ENCODE data around the gene METTL23.
A peak's percentile ranks its signal among the peaks of the same experiment; 100 is the strongest.
"Not testable (repeated sequence)": the region's sequence is repeated elsewhere in the genome, so short reads cannot be mapped to it uniquely, and the experiment has no call there.

The METTL23 gene

DNA sequence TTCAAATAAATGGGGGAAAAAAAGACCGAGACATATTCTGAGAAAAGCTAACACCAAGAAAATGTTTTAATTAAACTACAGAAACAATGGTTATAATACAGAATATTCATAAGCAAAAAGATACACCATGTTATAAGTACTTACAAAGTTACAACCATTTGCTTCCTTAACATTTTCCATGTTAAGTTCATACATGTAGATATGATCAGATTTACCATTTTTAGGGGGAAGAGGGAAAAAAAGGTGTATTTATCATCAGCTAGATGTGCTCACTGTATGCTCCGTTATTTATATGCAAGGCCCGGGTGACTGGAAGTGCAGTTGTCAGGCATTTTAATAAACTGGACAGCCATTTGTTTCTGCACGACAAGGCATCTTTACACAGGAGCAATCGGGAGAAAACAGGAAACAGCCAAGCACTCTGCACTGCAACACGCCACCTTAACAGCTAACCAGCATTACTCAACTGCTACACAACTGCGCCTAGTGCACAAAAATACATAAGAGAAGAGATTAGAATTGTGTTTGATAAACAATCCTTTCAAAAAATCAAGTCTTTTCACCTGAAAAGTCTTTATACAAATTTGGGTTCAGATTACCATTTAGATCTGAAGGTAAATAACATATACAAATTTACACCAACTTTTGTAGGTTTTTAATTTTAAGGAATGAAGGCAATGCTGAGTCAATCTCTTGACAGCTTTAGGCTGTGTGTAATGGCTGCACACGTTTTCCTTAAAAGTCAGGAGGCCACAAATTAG lies 7.6 kb downstream of the METTL23 start:
- Histone ChIP-seq H3K27ac (peak overlapping the region; percentile 89), H3K36me3 (ENCODE audit: insufficient read depth, low read length) (peaks cover 54% of the 10 kb centered on the region), H3K9ac (ENCODE audit: insufficient read length) (peak overlapping the region; percentile 98), H3K9me3 (ENCODE audit: low read depth, low read length) (no peaks in the 10 kb centered on the region), H3K4me3 (peak overlapping the region; percentile 91)
- no peak for DNase-seq (ENCODE audit: low read depth, low spot score)
- no peak for TF ChIP-seq EZH2 (IDR thresholded peaks at IDR 0.05)
- TF ChIP-seq POLR2AphosphoS5 (IDR thresholded peaks at IDR 0.05; ENCODE audit: borderline replicate concordance, low read depth, low read length), result no peak
- no peak for TF ChIP-seq FOXP2 (optimal IDR thresholded peaks at IDR 0.05; ENCODE audit: control extremely low read depth, extremely low read length, insufficient read depth)

- Histone ChIP-seq H3K36me3 (ENCODE audit: insufficient read depth, low read length) (peaks cover 54% of the 10 kb centered on the region), H3K9ac (ENCODE audit: insufficient read length) (peak overlapping the region; percentile 98), H3K27ac (peak overlapping the region; percentile 89), H3K9me3 (ENCODE audit: low read depth, low read length) (no peaks in the 10 kb centered on the region), H3K4me3 (peak overlapping the region; percentile 91)
- no peak for TF ChIP-seq POLR2AphosphoS5 (IDR thresholded peaks at IDR 0.05; ENCODE audit: borderline replicate concordance, low read depth, low read length)
- TF ChIP-seq FOXP2 (optimal IDR thresholded peaks at IDR 0.05; ENCODE audit: control extremely low read depth, extremely low read length, insufficient read depth), result no peak
- TF ChIP-seq EZH2 (IDR thresholded peaks at IDR 0.05), result no peak
- no peak for DNase-seq (ENCODE audit: low read depth, low spot score)
These were observed 8.4 kb downstream of the METTL23 start for GRCh38 chr17:76735006-76735405.

GRCh38 chr17:76735586-76736348 lies 9.1 kb downstream of the METTL23 start:
- peak overlapping the region; percentile 91 for H3K4me3 ChIP-seq
- H3K9me3 ChIP-seq (ENCODE audit: low read depth, low read length), result no peaks in the 10 kb centered on the region
- H3K36me3 ChIP-seq (ENCODE audit: insufficient read depth, low read length), result peaks cover 54% of the 10 kb centered on the region
- no peak for DNase-seq (ENCODE audit: low read depth, low spot score)
- peak overlapping the region; percentile 89 for H3K27ac ChIP-seq
- peak overlapping the region; percentile 98 for H3K9ac ChIP-seq (ENCODE audit: insufficient read length)
- TF ChIP-seq POLR2AphosphoS5 (IDR thresholded peaks at IDR 0.05; ENCODE audit: borderline replicate concordance, low read depth, low read length), result peak; percentile 19; the same call in 1 of the 2 replicates
- TF ChIP-seq EZH2 (IDR thresholded peaks at IDR 0.05), result no peak
- no peak for TF ChIP-seq FOXP2 (optimal IDR thresholded peaks at IDR 0.05; ENCODE audit: control extremely low read depth, extremely low read length, insufficient read depth)

DNA sequence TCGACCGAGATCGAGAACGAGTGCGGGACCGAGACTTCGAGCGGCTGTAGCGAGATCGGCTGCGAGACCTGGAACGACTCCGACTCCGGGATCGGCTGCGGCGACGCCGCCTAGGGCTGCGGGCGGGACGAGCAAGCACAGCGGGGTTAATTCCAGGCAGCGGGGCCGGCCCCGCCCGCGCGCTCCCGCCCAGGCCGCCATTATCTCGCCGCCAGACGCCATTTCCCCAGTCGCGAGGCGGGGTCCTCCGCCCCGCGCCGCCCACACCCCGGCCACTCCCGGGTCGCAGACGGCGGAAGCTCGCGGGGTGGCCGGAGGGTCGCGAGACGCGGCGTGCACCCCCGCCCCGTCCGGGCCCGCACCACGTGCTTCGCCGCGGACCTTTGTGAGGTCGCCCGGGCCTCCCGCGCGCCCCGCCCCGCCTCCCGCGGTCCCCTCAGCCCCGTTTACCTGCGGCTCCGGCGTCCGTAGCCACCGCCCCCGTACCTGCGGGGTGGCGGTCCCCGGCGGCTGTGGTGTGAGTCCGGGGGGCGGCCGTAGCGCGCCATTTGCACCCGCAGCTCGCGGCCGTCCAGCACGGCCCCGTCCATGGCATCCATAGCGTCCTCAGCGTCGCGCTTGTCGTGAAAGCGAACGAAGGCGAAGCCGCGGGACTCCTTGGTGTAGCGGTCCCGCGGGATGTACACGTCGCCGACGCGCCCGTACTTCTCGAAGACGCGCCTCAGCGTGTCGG lies 9.9 kb downstream of the METTL23 start:
- H3K9ac ChIP-seq (ENCODE audit: insufficient read length), result peak overlapping the region; percentile 98
- no peak for DNase-seq (ENCODE audit: low read depth, low spot score)
- TF ChIP-seq FOXP2 (optimal IDR thresholded peaks at IDR 0.05; ENCODE audit: control extremely low read depth, extremely low read length, insufficient read depth) (no peak), POLR2AphosphoS5 (IDR thresholded peaks at IDR 0.05; ENCODE audit: borderline replicate concordance, low read depth, low read length) (0 out of 2 replicates have a peak, but pooled peaks have one; percentile 4), EZH2 (IDR thresholded peaks at IDR 0.05) (no peak)
- H3K36me3 ChIP-seq (ENCODE audit: insufficient read depth, low read length), result peaks cover 52% of the 10 kb centered on the region
- no peaks in the 10 kb centered on the region for H3K9me3 ChIP-seq (ENCODE audit: low read depth, low read length)
- peak overlapping the region; percentile 89 for H3K27ac ChIP-seq
- H3K4me3 ChIP-seq, result peak overlapping the region; percentile 91

DNA sequence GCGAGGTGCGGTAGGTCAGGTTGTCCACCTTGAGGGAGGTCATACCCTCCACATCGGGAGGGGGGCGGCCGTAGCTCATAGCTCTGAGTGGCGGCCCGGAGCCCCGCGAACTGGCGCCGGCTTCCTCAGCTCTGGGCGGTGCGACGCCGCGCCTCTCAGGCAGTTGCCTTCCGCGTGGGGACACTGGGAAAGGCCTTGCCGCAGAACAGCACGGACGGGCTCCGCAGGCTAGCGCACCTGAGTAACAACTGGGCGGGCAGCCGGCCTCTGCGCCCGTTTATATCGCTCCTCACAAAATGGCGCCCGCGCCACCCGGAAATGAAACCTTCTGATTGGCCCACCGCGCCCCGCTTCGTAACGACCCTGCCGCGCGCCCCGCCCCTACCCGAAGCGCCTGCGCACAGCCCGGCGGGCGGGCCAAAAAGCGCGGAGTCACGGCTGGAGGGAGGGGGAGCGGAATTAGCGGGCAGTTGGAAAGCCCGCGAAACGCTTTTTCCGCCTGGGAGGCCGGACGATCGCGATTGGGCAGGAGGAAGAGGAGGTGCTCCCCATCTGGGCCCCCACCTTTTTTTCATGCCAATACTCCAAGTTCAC lies 10.5 kb downstream of the METTL23 start, which contains the start of gene SRSF2:
TSS of gene SRSF2 (minus strand) at position 250 of the 594 bp plus-strand sequence. CDS start at position 79, 171 bp downstream.
- H3K9ac ChIP-seq (ENCODE audit: insufficient read length), result peak within 1 kb of the TSS; percentile 98
- no peaks in the 10 kb centered on the region for H3K9me3 ChIP-seq (ENCODE audit: low read depth, low read length)
- TF ChIP-seq FOXP2 (optimal IDR thresholded peaks at IDR 0.05; ENCODE audit: control extremely low read depth, extremely low read length, insufficient read depth) (no peak), POLR2AphosphoS5 (IDR thresholded peaks at IDR 0.05; ENCODE audit: borderline replicate concordance, low read depth, low read length) (peak; percentile 99), EZH2 (IDR thresholded peaks at IDR 0.05) (no peak)
- H3K27ac ChIP-seq, result peak within 1 kb of the TSS; percentile 97
- H3K36me3 ChIP-seq (ENCODE audit: insufficient read depth, low read length), result peaks cover 51% of the 10 kb centered on the region
- peak; percentile 94 for DNase-seq (ENCODE audit: low read depth, low spot score)
- peak within 1 kb of the TSS; percentile 92 for H3K4me3 ChIP-seq

DNA sequence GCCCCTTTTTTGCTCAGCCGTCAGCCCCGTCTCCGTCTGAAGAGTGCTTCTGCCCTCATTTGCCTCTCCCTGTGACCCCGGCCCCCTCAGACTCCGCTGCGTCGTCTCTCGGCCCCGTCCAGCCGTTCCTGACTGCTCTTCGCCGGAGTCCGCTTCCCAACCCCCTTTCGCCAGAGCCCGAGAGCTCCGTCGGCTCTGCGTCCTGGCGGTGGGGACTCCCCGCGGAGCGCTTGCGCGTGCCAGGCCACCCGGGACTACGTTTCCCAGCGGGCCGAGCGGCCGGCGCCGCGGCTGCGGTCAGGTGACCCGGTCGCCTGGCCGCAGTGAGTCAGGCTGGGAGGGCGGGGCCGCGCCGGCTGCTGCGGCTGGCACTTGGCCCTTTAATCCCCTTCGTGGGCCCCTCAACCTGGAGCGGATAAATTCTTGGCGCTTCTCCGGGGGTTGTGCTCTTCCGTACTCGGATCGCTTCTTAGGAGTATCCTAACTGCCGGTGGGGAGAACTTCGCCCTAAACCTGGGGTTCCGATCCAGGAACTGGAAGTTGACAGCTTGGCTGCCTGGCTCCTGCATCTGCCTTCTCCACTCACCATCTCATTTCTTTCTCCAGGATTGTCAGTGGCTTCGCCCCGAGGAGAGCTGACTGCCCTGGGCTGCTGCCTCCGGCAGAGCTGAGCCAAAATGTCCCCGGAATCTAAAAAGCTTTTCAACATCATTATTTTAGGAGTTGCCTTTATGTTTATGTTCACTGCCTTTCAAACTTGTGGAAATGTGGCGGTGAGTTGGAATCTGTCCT lies 11.2 kb downstream of the METTL23 start, which contains the start of gene MFSD11:
TSS of gene MFSD11 (plus strand) at position 444 of the 792 bp plus-strand sequence. CDS start at position 678, 234 bp downstream.
- TF ChIP-seq POLR2AphosphoS5 (IDR thresholded peaks at IDR 0.05; ENCODE audit: borderline replicate concordance, low read depth, low read length) (no peak), EZH2 (IDR thresholded peaks at IDR 0.05) (no peak), FOXP2 (optimal IDR thresholded peaks at IDR 0.05; ENCODE audit: control extremely low read depth, extremely low read length, insufficient read depth) (no peak)
- peaks cover 49% of the 10 kb centered on the region for H3K36me3 ChIP-seq (ENCODE audit: insufficient read depth, low read length)
- H3K27ac ChIP-seq, result peak within 1 kb of the TSS; percentile 97
- no peaks in the 10 kb centered on the region for H3K9me3 ChIP-seq (ENCODE audit: low read depth, low read length)
- peak within 1 kb of the TSS; percentile 98 for H3K9ac ChIP-seq (ENCODE audit: insufficient read length)
- no peak for DNase-seq (ENCODE audit: low read depth, low spot score)
- peak within 1 kb of the TSS; percentile 92 for H3K4me3 ChIP-seq

GRCh38 chr17:76738468-76738850 lies 11.8 kb downstream of the METTL23 start:
- peak overlapping the region; percentile 83 for H3K9ac ChIP-seq (ENCODE audit: insufficient read length)
- TF ChIP-seq EZH2 (IDR thresholded peaks at IDR 0.05) (no peak), FOXP2 (optimal IDR thresholded peaks at IDR 0.05; ENCODE audit: control extremely low read depth, extremely low read length, insufficient read depth) (no peak), POLR2AphosphoS5 (IDR thresholded peaks at IDR 0.05; ENCODE audit: borderline replicate concordance, low read depth, low read length) (no peak)
- H3K36me3 ChIP-seq (ENCODE audit: insufficient read depth, low read length), result peaks cover 47% of the 10 kb centered on the region
- peak overlapping the region; percentile 92 for H3K4me3 ChIP-seq
- no peaks in the 10 kb centered on the region for H3K9me3 ChIP-seq (ENCODE audit: low read depth, low read length)
- peak overlapping the region; percentile 97 for H3K27ac ChIP-seq
- DNase-seq (ENCODE audit: low read depth, low spot score), result no peak

GRCh38 chr17:76739568-76740115 lies 13.0 kb downstream of the METTL23 start:
- peaks cover 46% of the 10 kb centered on the region for H3K36me3 ChIP-seq (ENCODE audit: insufficient read depth, low read length)
- not testable (repeated sequence) for H3K9me3 ChIP-seq (ENCODE audit: low read depth, low read length); DNase-seq (ENCODE audit: low read depth, low spot score)
- H3K27ac ChIP-seq, result peak overlapping the region; percentile 80; the same call in 1 of the 2 replicates
- peak overlapping the region; percentile 83 for H3K9ac ChIP-seq (ENCODE audit: insufficient read length)
- peak overlapping the region; percentile 92 for H3K4me3 ChIP-seq
